Gastroesophageal sphincter (tissue), 4 donors: Measurements from ENCODE around the gene MNAT1. TPM values are rescaled to one million over a fixed set of nuclear protein-coding genes. Genes with fewer than 3 reads are reported as not detected.

ENCODE experiments used
- ATAC-seq: fragments of 150-250 bp; one replicate; pipeline ENCODE4 v1.9.1; 2016; ENCODE audit warnings: mild to moderate bottlenecking, moderate library complexity
- H3K27ac ChIP-seq, 4 donors: fragments of 200-600 bp; sonication (generic) in 3 of 4; 1 replicate in 3 of 4; 2 replicates in 1 of 4; pipeline ENCODE4 v1.5.1; 2016 to 2019
- H3K27me3 ChIP-seq: fragments of 200-600 bp; sonication (generic); one replicate; pipeline ENCODE4 v1.5.1; 2019
- H3K36me3 ChIP-seq, 2 donors: fragments of 200-600 bp; sonication (generic); one replicate each; pipeline ENCODE4 v1.5.1; 2019; ENCODE audit warnings: control low read depth in 1 of 2
- H3K4me1 ChIP-seq, 3 donors: fragments of 200-600 bp; sonication (generic); 1 replicate in 2 of 3; 2 replicates in 1 of 3; pipeline ENCODE4 v1.5.1; 2016 to 2019; ENCODE audit warnings: control low read depth in 2 of 3
- H3K4me3 ChIP-seq, 2 donors: fragments of 200-600 bp; sonication (generic); one replicate each; pipeline ENCODE4 v1.5.1; 2019; ENCODE audit warnings: mild to moderate bottlenecking in 1 of 2, moderate library complexity in 1 of 2
- H3K9me3 ChIP-seq, 3 donors: fragments of 200-600 bp; sonication (generic); one replicate each; pipeline ENCODE4 v1.5.1; 2017 to 2019; ENCODE audit warnings: control low read depth in 2 of 3
- EP300 ChIP-seq: sonication (generic); formaldehyde crosslinking; IDR thresholded peaks from one replicate; pipeline ENCODE4 v1.6.1; 2017; ENCODE audit warnings: antibody characterized with exemption, mild to moderate bottlenecking
- POLR2A ChIP-seq, 2 donors: fragments of 450-650 bp; IDR thresholded peaks; one replicate each; pipeline ENCODE4 v1.6.1; 2017; ENCODE audit warnings: antibody characterized with exemption in 2 of 2, mild to moderate bottlenecking in 2 of 2, moderate library complexity in 1 of 2
- POLR2AphosphoS5 ChIP-seq: sonication (generic); formaldehyde crosslinking; IDR thresholded peaks from one replicate; pipeline ENCODE4 v1.6.1; 2017; ENCODE audit warnings: antibody characterized with exemption
- WGBS, 2 donors: methylation state at CpG; one replicate each; pipeline ENCODE4 v1.1.5; 2018; ENCODE audit warnings: low coverage in 1 of 2; 5-methylcytosine and 5-hydroxymethylcytosine counted together
- total RNA-seq, 4 donors: library from RNA; depleted of rRNA; stranded (reverse); fragments of >200 nt; gene quantifications; one replicate each; pipeline ENCODE4 v1.1.0, GENCODE V29; 2016
- TF ChIP-seq, protein P1 (sequence below), 4 experiments: fragments of 200-600 bp in 2 of 4; fragments of 450-650 bp in 2 of 4; sonication (generic) in 1 of 4; IDR thresholded peaks; one replicate each; pipeline ENCODE4 v1.5.1; 2017 to 2019; ENCODE audit warnings: antibody characterized with exemption in 4 of 4, mild to moderate bottlenecking in 2 of 4, moderate library complexity in 2 of 4

Gene MNAT1
- total RNA-seq, 4 donors from 2014 or later, result 30.4 to 46.0 (median 42.8) TPM

DNA sequence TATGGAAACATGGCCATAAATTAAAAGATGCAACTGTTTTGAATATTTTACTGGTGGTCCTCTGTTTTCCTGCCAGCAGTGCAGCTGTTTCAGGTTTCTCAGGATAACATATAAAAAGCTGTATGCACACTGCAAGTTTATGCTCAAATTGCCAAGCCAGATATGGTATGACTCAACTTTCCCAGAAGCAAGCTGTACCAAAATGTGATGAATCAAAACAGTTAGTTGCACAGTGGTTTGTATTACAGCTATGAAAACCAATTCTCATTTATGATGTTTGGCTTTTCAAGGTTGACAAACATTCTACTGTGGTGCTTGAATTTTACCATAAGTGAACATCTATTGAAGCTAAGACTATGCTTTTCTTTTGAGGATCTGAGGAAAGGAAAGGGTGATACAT lies 230.8 kb downstream of the MNAT1 start:
- ATAC-seq, result no peak
- Histone ChIP-seq H3K9me3 (no peaks in the 10 kb centered on the region), H3K27ac (no peak overlapping the region), H3K4me1 (no peaks in the 10 kb centered on the region), H3K27me3 (no peaks in the 10 kb centered on the region), H3K36me3 (no peaks in the 10 kb centered on the region), H3K4me3 (no peak overlapping the region)
- TF ChIP-seq POLR2A (IDR thresholded peaks at IDR 0.05) (no peak), POLR2AphosphoS5 (peak; percentile 29)

GRCh38 chr14:60968099-60968498 lies 233.5 kb downstream of the MNAT1 start:
- no peak overlapping the region for H3K4me3 ChIP-seq
- no peak for TF ChIP-seq EP300
- TF ChIP-seq POLR2AphosphoS5, result no peak
- TF ChIP-seq, protein P1, sequence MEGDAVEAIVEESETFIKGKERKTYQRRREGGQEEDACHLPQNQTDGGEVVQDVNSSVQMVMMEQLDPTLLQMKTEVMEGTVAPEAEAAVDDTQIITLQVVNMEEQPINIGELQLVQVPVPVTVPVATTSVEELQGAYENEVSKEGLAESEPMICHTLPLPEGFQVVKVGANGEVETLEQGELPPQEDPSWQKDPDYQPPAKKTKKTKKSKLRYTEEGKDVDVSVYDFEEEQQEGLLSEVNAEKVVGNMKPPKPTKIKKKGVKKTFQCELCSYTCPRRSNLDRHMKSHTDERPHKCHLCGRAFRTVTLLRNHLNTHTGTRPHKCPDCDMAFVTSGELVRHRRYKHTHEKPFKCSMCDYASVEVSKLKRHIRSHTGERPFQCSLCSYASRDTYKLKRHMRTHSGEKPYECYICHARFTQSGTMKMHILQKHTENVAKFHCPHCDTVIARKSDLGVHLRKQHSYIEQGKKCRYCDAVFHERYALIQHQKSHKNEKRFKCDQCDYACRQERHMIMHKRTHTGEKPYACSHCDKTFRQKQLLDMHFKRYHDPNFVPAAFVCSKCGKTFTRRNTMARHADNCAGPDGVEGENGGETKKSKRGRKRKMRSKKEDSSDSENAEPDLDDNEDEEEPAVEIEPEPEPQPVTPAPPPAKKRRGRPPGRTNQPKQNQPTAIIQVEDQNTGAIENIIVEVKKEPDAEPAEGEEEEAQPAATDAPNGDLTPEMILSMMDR (IDR thresholded peaks at IDR 0.05), result no peak
- no peak for TF ChIP-seq POLR2A (IDR thresholded peaks at IDR 0.05)
- 67 to 85% methylated on average over 1 of the region's 1 CpG for WGBS, 2 donors
- H3K27ac ChIP-seq, result no peak overlapping the region
- no peak for ATAC-seq
- no peaks in the 10 kb centered on the region for H3K9me3 ChIP-seq
- no peaks in the 10 kb centered on the region for H3K4me1 ChIP-seq
- no peaks in the 10 kb centered on the region for H3K27me3 ChIP-seq
- peaks cover 0 to 7% of the 10 kb centered on the region in 2 donors for H3K36me3 ChIP-seq

GRCh38 chr14:60968671-60969070 lies 234.1 kb downstream of the MNAT1 start:
- Histone ChIP-seq H3K4me3 (no peak overlapping the region), H3K9me3 (no peaks in the 10 kb centered on the region), H3K27ac (no peak overlapping the region), H3K36me3 (peaks cover 0 to 13% of the 10 kb centered on the region in 2 donors), H3K4me1 (no peaks in the 10 kb centered on the region), H3K27me3 (no peaks in the 10 kb centered on the region)
- no peak for ATAC-seq
- TF ChIP-seq, protein P1 (IDR thresholded peaks at IDR 0.05), result no peak
- no peak for TF ChIP-seq POLR2AphosphoS5
- TF ChIP-seq EP300, result no peak
- no peak for TF ChIP-seq POLR2A (IDR thresholded peaks at IDR 0.05)

DNA sequence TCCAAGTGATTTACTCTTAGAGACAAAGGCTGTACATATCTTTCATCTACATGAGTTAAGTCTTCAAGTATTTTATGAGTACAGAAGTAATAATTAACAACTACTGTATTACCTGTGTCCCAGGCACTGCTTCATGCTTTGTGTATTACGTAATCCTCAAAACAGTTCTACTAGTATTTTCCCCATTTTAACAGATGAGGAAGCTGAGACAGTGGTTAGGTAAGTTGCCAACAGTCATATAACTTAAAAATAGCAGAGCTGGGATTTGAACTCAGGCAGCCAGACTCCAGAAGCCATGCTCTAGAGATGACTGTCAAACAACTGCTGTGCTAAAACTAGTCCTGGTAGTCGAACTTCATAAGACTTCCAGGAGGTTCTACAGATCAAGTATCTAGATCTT lies 235.6 kb downstream of the MNAT1 start:
- Histone ChIP-seq H3K36me3 (peaks cover 0 to 25% of the 10 kb centered on the region in 2 donors), H3K27me3 (no peaks in the 10 kb centered on the region), H3K4me3 (no peak overlapping the region), H3K9me3 (no peaks in the 10 kb centered on the region), H3K27ac (no peak overlapping the region), H3K4me1 (no peaks in the 10 kb centered on the region)
- 88% methylated on average over 2 of the region's 2 CpGs for WGBS, 2 donors
- no peak for ATAC-seq
- no peak for TF ChIP-seq EP300
- no peak for TF ChIP-seq POLR2A (IDR thresholded peaks at IDR 0.05)
- no peak for TF ChIP-seq POLR2AphosphoS5
- TF ChIP-seq, protein P1 (IDR thresholded peaks at IDR 0.05), result no peak

GRCh38 chr14:60971271-60971670 lies 236.7 kb downstream of the MNAT1 start:
- Histone ChIP-seq H3K9me3 (no peaks in the 10 kb centered on the region), H3K36me3 (peaks cover 0 to 36% of the 10 kb centered on the region in 2 donors), H3K4me1 (no peaks in the 10 kb centered on the region), H3K27ac (no peak overlapping the region), H3K27me3 (no peaks in the 10 kb centered on the region), H3K4me3 (no peak overlapping the region)
- WGBS, 2 donors, result 6 to 35% methylated on average over 2 of the region's 2 CpGs
- ATAC-seq, result no peak
- TF ChIP-seq, protein P1 (IDR thresholded peaks at IDR 0.05), result no peak
- TF ChIP-seq POLR2A (IDR thresholded peaks at IDR 0.05), result no peak
- no peak for TF ChIP-seq POLR2AphosphoS5
- TF ChIP-seq EP300, result no peak
